ENCODE results near the gene BMP7.
"Not testable (repeated sequence)": the region's sequence is repeated elsewhere in the genome, so short reads cannot be mapped to it uniquely, and the experiment has no call there.

BMP7 gene

GRCh38 chr20:57264908-57265335 lies 1.5 kb downstream of the BMP7 start:
- not testable (repeated sequence) for DNase-seq

- no peak for DNase-seq
Measured at GRCh38 chr20:57263801-57264792, 2.3 kb downstream of the BMP7 start.

GRCh38 chr20:57262784-57263609 lies 3.4 kb downstream of the BMP7 start:
- DNase-seq, result no peak

- DNase-seq, result no peak
Measured at GRCh38 chr20:57262301-57262700, 4.1 kb downstream of the BMP7 start.

- no peak for DNase-seq
Measured at GRCh38 chr20:57261457-57262251, 4.8 kb downstream of the BMP7 start.

- no peak for DNase-seq
Measured at GRCh38 chr20:57260934-57261333, 5.5 kb downstream of the BMP7 start.

GRCh38 chr20:57259938-57260921 lies 6.2 kb downstream of the BMP7 start:
- no peak for DNase-seq

- DNase-seq, result no peak
Measured at GRCh38 chr20:57259121-57259937, 7.1 kb downstream of the BMP7 start.

GRCh38 chr20:57257701-57258453 lies 8.6 kb downstream of the BMP7 start:
- no peak for DNase-seq

GRCh38 chr20:57256908-57257307 lies 9.5 kb downstream of the BMP7 start:
- DNase-seq, result no peak

- DNase-seq, result no peak
Measured at GRCh38 chr20:57256205-57256604, 10.2 kb downstream of the BMP7 start.

- DNase-seq, result no peak
Measured at GRCh38 chr20:57255183-57255582, 11.3 kb downstream of the BMP7 start.

GRCh38 chr20:57252559-57253162 lies 13.8 kb downstream of the BMP7 start:
- no peak for DNase-seq

- no peak for DNase-seq
Measured at GRCh38 chr20:57251949-57252348, 14.5 kb downstream of the BMP7 start.

GRCh38 chr20:57251344-57251743 lies 15.1 kb downstream of the BMP7 start:
- no peak for DNase-seq

GRCh38 chr20:57250607-57251343 lies 15.7 kb downstream of the BMP7 start:
- DNase-seq, result no peak

- DNase-seq, result no peak
Measured at GRCh38 chr20:57249772-57250171, 16.7 kb downstream of the BMP7 start.

- no peak for DNase-seq
Measured at GRCh38 chr20:57249073-57249472, 17.4 kb downstream of the BMP7 start.
